ENCODE data around the gene RGMA. TPM values are rescaled to one million over a fixed set of nuclear protein-coding genes. Genes with fewer than 3 reads are reported as not detected.

Gene RGMA
- total RNA-seq, 6 experiments from 2014 or later, result 0.06 to 0.32 (median 0.25) TPM; not detected in 2

DNA sequence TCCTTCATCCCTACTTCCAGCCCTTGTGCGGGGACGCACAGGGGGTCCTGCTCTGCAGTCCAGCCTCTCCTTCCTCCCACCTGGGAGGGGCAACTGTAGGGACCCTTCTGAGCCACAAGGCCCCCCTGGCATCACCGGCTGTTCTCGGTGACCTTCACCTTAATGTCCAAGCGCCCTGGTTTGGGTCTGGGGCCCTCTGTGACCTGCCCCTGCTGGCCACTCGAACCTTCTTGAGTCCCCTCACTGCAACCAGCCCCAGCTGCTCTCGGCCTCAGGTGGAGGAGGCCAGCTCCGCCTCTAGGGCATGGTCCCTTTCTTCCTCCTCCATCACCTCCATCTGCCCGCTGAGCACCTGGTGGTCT is 57.9 kb downstream of the RGMA start:
- no peak for TF ChIP-seq POLR2A (IDR thresholded peaks at IDR 0.05)
- TF ChIP-seq, protein P1, sequence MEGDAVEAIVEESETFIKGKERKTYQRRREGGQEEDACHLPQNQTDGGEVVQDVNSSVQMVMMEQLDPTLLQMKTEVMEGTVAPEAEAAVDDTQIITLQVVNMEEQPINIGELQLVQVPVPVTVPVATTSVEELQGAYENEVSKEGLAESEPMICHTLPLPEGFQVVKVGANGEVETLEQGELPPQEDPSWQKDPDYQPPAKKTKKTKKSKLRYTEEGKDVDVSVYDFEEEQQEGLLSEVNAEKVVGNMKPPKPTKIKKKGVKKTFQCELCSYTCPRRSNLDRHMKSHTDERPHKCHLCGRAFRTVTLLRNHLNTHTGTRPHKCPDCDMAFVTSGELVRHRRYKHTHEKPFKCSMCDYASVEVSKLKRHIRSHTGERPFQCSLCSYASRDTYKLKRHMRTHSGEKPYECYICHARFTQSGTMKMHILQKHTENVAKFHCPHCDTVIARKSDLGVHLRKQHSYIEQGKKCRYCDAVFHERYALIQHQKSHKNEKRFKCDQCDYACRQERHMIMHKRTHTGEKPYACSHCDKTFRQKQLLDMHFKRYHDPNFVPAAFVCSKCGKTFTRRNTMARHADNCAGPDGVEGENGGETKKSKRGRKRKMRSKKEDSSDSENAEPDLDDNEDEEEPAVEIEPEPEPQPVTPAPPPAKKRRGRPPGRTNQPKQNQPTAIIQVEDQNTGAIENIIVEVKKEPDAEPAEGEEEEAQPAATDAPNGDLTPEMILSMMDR (IDR thresholded peaks at IDR 0.05), result no peak
- Histone ChIP-seq H3K4me1 (peaks cover 0 to 44% (median 17%) of the 10 kb centered on the region in 4 donors), H3K9me3 (no peaks in the 10 kb centered on the region), H3K36me3 (peaks cover 0 to 5% (median 0%) of the 10 kb centered on the region in 4 donors), H3K27ac (no peak overlapping the region), H3K27me3 (no peaks in the 10 kb centered on the region), H3K4me3 (no peak overlapping the region)
- intact Hi-C loops (cut with DNase I), result loop anchor here in 1 of 2 donors (10.0 kb wide), 1 partner anchor 1094 kb away; no protein-coding TSS in a partner anchor
- DNase-seq (no peak), ATAC-seq (no peak)
- WGBS (ENCODE audit: insufficient coverage, low coverage, low lambda C conversion rate, missing lambda C conversion rate), result no CpG with 5 or more reads among the region's 9 CpGs

DNA sequence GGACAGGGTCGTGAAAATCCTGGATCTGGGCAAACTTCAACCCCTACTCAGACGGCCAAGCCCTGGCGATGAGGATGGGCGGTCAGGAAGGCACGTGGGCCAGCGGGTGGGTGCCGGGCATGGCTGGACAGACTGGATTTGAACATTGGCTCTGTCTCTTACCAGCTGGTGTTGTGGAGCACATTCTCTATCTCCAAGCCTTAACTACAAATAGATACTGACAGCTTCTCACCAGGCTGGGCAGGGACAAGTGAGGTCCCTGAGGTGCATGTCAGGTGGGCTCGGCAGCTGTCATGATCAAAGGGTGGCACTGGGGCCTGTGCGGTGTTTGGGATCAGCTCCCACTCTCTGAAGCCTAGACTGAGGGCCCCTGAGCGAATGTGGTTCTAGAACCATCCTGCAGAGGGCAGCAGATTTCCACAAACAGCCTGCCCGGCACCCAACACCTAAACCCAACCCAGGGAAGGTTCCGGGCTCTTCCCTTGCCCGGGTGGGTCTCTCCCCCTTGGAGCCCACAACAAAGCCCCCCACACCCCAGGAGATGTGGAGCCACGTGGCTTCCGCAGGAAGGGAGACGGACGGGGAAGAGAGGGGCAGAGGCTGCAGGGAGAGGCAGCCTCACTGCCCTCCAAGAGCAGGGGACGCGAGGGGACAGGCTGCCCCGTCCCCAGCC is 58.4 kb downstream of the RGMA start:
- intact Hi-C loops (cut with DNase I), result loop anchor here in 1 of 2 donors (10.0 kb wide), 1 partner anchor 1094 kb away; no protein-coding TSS in a partner anchor
- Histone ChIP-seq H3K27ac (peak overlapping the region in 1 of 3 donors; percentile 83), H3K36me3 (peaks cover 0 to 10% (median 0%) of the 10 kb centered on the region in 4 donors), H3K9me3 (no peaks in the 10 kb centered on the region), H3K27me3 (no peaks in the 10 kb centered on the region), H3K4me1 (peaks cover 0 to 46% (median 19%) of the 10 kb centered on the region in 4 donors), H3K4me3 (no peak overlapping the region)
- TF ChIP-seq, protein P1 (IDR thresholded peaks at IDR 0.05), result peak; percentile 73 to 87 (median 80)
- no peak for TF ChIP-seq POLR2A (IDR thresholded peaks at IDR 0.05)
- DNase-seq (peak; percentile 61 to 77 (median 75)), ATAC-seq (peak; percentile 52 to 67 (median 64))
- WGBS (ENCODE audit: insufficient coverage, low coverage, low lambda C conversion rate, missing lambda C conversion rate), result 5% methylated on average over 4 of the region's 20 CpGs

DNA sequence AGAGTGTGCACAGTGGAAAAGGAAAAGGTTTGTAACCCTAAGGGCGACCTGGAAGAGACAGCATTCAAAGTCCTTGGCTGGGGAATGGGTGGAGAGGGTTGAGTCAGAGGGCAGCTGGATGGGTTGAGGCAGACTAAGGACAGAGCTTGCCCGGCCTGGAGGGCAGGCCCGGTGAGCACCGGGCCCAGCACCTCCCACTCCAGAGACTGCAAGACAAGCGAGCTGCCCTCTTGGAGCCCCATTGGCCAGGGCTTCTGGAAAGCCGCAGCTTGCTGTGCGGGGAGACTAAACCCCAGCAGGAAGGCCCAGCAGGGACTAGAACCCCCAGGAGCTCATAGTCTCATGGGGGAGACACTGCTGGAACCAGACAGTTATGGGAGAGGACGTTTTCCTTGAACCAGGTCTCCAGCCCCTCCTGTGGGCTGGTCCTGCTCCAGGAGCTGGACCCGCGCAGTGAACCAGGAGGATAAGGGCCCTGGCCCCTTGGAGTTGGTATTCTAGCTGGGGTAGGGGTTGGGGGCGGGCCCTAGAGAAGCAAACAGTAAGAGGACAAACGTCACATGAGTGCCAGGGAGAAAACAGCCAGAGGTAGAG is 59.1 kb downstream of the RGMA start:
- peak overlapping the region in 2 of 3 donors; percentile 83 to 86 for H3K27ac ChIP-seq
- 21% methylated on average over 3 of the region's 12 CpGs for WGBS (ENCODE audit: insufficient coverage, low coverage, low lambda C conversion rate, missing lambda C conversion rate)

DNA sequence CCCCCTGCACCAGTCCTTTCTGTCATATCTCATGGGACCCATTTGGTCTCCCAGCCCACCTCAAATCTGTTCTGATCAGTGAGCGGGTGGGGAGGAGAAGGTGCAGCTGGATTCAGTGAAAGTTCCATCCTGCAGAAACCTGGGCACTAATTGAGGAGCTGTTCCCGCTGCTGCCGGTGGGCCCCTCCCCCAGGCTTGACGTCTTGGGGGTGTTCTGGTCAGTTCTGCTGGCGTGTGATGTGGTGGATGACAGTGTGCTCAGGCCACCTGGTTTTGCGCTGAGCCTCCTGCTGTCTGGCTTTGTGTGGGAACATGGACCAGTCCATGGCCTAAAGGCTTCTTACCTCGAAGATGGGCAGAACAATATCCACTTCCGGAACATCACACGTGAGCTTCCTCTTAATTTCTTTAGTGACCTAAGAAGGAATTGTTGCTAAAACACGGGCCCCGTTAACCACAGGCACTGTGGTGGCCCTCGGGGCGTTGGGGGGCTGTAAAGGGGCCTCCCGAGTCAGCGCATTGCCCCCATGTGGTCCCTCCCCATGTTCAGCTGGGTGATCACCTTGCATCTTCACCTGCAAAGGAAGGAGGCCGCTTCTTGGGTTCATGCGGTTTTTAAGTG is 59.7 kb downstream of the RGMA start:
- Histone ChIP-seq H3K27ac (peak overlapping the region; percentile 66 to 86 (median 83)), H3K36me3 (peaks cover 0 to 22% (median 6%) of the 10 kb centered on the region in 4 donors), H3K27me3 (no peaks in the 10 kb centered on the region), H3K4me3 (no peak overlapping the region), H3K4me1 (peaks cover 0 to 46% (median 19%) of the 10 kb centered on the region in 4 donors), H3K9me3 (no peaks in the 10 kb centered on the region)
- WGBS (ENCODE audit: insufficient coverage, low coverage, low lambda C conversion rate, missing lambda C conversion rate), result 51% methylated on average over 8 of the region's 17 CpGs
- intact Hi-C loops (cut with DNase I), result no loop called here
- DNase-seq (no peak), ATAC-seq (no peak)
- no peak for TF ChIP-seq POLR2A (IDR thresholded peaks at IDR 0.05)
- TF ChIP-seq, protein P1 (IDR thresholded peaks at IDR 0.05), result no peak

More for the DNA sequence above, 59.1 kb downstream of the RGMA start:
- intact Hi-C loops (cut with DNase I), result loop anchor here in 1 of 2 donors (10.0 kb wide), 1 partner anchor 1095 kb away; no protein-coding TSS in a partner anchor
- Histone ChIP-seq H3K4me3 (no peak overlapping the region), H3K4me1 (peaks cover 0 to 46% (median 19%) of the 10 kb centered on the region in 4 donors), H3K27me3 (no peaks in the 10 kb centered on the region), H3K9me3 (no peaks in the 10 kb centered on the region), H3K36me3 (peaks cover 0 to 16% (median 2%) of the 10 kb centered on the region in 4 donors)
- ATAC-seq (peak; percentile 19 to 46 (median 40)), DNase-seq (peak in 2 of 3 donors; percentile 45 to 70)
- TF ChIP-seq, protein P1 (IDR thresholded peaks at IDR 0.05), result no peak
- TF ChIP-seq POLR2A (IDR thresholded peaks at IDR 0.05), result no peak

All from right lobe of liver (tissue), 6 donors.